Measurements from ENCODE around the gene HSFX4.
"Not testable (repeated sequence)": the region's sequence is repeated elsewhere in the genome, so short reads cannot be mapped to it uniquely, and the experiment has no call there.

HSFX4 gene

DNA sequence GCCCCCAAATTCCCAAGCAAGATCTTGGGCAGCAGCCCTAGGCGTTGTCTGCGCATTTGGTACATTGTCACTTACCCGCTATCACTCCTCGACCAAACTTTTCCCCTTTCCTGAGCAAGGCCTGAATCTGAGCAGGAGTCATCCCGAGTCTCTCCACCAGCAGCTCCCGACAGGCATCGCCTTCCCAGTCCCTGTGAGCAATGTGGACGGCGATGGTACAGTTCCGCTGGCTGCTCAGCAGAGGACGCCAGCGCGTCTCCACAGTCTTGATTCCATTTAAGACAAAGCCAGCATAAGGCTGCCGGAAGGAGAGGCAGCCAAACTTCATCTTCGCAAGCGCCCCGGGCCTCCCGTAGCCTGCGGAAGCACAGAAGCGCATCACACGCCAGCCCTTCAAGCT lies 4.2 kb downstream of the HSFX4 start:
- not testable (repeated sequence) for H3K9ac ChIP-seq (ENCODE audit: insufficient read length, low read depth); H3K9me3 ChIP-seq (ENCODE audit: insufficient read depth, low read length); DNase-seq (ENCODE audit: low read depth, low spot score); H3K4me3 ChIP-seq (ENCODE audit: insufficient read length, low read depth); H3K27me3 ChIP-seq (ENCODE audit: insufficient read depth, insufficient read length); H3K4me1 ChIP-seq (ENCODE audit: insufficient read depth, insufficient read length); H3K36me3 ChIP-seq (ENCODE audit: insufficient read depth, insufficient read length, low read length)

DNA sequence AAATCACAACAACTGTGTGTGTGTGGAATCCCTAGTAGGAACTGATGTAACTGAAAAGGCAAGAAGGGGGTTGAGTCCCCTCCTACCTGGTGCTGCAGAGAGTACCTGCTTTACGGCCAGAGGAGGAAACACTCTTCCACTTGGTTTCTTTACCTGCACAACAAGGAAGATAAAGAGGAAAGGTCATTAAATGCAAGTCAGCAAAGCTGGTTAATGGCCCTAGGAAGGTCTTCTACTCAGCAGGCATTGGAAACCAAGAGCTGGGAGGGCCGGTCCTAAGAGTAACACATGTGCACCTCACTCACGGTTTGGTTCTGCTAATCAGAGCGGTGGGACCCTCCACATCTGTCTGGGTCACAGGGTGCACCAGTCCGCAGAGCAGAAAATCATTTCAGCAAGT lies 8.0 kb downstream of the HSFX4 start:
- H3K4me1 ChIP-seq (ENCODE audit: insufficient read depth, insufficient read length); DNase-seq (ENCODE audit: low read depth, low spot score): not testable (repeated sequence)

DNA sequence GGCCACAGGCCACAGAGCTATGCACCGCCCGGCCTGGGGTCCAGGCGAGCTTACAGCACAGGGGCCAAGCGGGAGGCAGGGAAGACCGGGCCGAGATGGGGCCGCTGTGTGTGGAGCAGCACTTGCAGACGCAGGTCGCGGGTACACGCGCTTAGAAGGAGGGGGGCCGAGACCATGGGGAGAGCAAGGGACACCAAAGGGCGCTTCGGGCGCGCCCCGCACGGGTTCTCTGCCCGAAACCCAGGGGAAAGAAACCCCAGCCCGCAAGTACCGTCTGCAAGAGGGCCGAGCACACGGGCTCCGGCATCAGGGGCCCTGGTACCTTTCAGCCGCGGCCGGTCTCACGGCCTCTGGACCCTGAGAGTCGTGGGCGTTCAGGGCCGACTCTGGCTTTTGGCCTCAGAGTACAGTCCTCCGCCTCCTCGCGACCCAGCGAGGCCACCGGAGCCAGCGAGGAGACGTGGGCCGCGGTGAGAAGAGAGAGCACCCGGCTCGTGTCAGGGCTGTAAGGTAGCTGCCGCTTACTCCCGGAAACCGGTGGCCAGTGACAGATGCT lies 8.6 kb downstream of the HSFX4 start:
- H3K4me1 ChIP-seq (ENCODE audit: insufficient read depth, insufficient read length): no peaks in the 10 kb centered on the region
- peak overlapping the region; percentile 79 for H3K9ac ChIP-seq (ENCODE audit: insufficient read length, low read depth)
- peak overlapping the region; percentile 68 for H3K4me3 ChIP-seq (ENCODE audit: insufficient read length, low read depth)
- H3K36me3 ChIP-seq (ENCODE audit: insufficient read depth, insufficient read length, low read length): peaks cover 3% of the 10 kb centered on the region
- no peak for DNase-seq (ENCODE audit: low read depth, low spot score)
- H3K9me3 ChIP-seq (ENCODE audit: insufficient read depth, low read length): no peaks in the 10 kb centered on the region
- no peaks in the 10 kb centered on the region for H3K27me3 ChIP-seq (ENCODE audit: insufficient read depth, insufficient read length)
- TF ChIP-seq SUZ12 (IDR thresholded peaks at IDR 0.05; ENCODE audit: extremely low read depth, insufficient read depth, insufficient read length) (no peak), ZNF274 (IDR thresholded peaks at IDR 0.05; ENCODE audit: low read depth, low read length) (no peak), YY1 (IDR thresholded peaks at IDR 0.05; ENCODE audit: insufficient read depth, insufficient read length) (no peak)

More for the DNA sequence above, 8.0 kb downstream of the HSFX4 start:
- H3K36me3 ChIP-seq (ENCODE audit: insufficient read depth, insufficient read length, low read length); H3K9me3 ChIP-seq (ENCODE audit: insufficient read depth, low read length); H3K27me3 ChIP-seq (ENCODE audit: insufficient read depth, insufficient read length): not testable (repeated sequence)
- H3K4me3 ChIP-seq (ENCODE audit: insufficient read length, low read depth): peak overlapping the region; percentile 68
- peak overlapping the region; percentile 79 for H3K9ac ChIP-seq (ENCODE audit: insufficient read length, low read depth)

DNA sequence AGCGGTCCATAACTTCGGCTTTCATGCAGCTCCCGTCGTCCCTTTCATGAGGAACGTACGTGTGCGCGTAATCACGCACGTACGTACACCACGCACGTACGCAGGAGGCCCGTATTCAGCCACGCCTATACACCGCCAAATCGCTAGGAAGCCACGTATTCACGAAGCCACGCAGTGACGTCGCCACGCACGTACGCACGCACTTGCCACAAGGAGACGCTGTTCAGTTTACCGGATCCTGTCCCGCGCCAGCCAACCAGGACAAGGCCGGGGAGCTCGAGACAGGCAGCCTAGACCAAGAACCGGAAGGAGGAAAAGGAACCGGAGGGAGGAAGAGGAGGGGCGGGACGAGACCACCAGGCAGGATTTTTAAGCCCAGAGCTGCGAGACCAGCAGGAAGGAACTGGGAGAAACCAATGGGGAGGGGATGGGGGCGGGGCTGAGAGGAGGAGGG lies 9.1 kb downstream of the HSFX4 start, which contains the start of gene EOLA2:
TSS of gene EOLA2 (minus strand) at position 65 of the 454 bp plus-strand sequence. CDS start 4,617 bp downstream, outside the sequence.
- peak; percentile 85 for DNase-seq (ENCODE audit: low read depth, low spot score)
- H3K9me3 ChIP-seq (ENCODE audit: insufficient read depth, low read length): no peaks in the 10 kb centered on the region
- H3K36me3 ChIP-seq (ENCODE audit: insufficient read depth, insufficient read length, low read length): peaks cover 3% of the 10 kb centered on the region
- no peaks in the 10 kb centered on the region for H3K27me3 ChIP-seq (ENCODE audit: insufficient read depth, insufficient read length)
- TF ChIP-seq SUZ12 (IDR thresholded peaks at IDR 0.05; ENCODE audit: extremely low read depth, insufficient read depth, insufficient read length) (no peak), YY1 (IDR thresholded peaks at IDR 0.05; ENCODE audit: insufficient read depth, insufficient read length) (no peak), ZNF274 (IDR thresholded peaks at IDR 0.05; ENCODE audit: low read depth, low read length) (no peak)
- H3K9ac ChIP-seq (ENCODE audit: insufficient read length, low read depth): peak within 1 kb of the TSS; percentile 79
- peak within 1 kb of the TSS; percentile 68 for H3K4me3 ChIP-seq (ENCODE audit: insufficient read length, low read depth)
- no peaks in the 10 kb centered on the region for H3K4me1 ChIP-seq (ENCODE audit: insufficient read depth, insufficient read length)

DNA sequence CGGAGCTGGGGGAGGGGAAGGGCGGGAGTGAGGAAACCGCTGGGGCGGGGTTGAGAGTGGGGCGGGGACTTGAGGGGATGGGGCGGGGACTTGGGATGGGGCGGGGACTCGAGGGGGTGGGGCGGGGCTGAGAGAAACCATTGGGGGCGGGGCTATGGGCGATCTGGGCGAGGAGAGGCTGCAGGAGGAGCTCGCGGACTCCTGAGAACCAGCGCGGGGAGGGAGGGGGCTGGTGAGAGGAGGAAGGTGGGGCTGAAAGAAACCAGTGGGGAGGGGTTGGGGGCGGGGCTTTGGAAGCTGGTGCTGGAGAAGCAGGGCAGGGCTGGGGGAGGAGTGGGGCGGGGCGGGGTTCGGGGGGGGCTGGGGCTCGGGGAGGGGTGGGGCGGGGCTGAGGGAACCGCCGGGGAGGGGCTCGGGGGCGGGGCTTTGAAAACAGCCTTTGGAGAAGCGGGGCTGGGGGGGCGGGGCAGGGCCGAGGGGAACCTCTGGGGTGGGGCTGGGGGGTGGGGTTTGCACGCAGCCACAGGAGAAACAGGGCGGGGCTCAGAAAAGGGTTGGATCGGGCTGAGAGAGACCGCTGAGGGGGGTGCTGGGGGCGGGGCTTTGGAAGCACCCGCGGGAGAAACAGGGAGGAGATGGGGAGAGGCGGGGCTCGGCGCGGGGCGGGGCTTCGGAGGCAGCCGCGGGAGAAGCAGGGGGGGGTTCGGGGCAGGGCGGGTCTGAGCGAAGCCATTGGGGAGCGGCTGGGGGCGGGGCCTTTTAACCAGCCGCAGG lies 9.7 kb downstream of the HSFX4 start:
- no peaks in the 10 kb centered on the region for H3K27me3 ChIP-seq (ENCODE audit: insufficient read depth, insufficient read length)
- no peak overlapping the region for H3K9ac ChIP-seq (ENCODE audit: insufficient read length, low read depth)
- H3K4me3 ChIP-seq (ENCODE audit: insufficient read length, low read depth): no peak overlapping the region

DNA sequence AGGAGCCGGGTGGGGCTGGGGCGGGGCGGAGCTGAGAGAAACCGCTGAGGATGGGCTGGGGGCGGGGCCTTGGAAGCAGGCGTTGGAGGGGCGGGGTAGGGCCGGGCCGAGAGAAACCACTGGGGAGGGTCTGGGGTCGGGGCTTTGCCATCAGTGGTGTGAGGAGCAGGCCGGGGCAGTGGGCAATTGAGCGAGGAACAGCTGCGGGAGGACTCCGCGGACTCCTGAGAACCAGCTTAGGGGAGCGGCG lies 10.2 kb downstream of the HSFX4 start:
- no peak for DNase-seq (ENCODE audit: low read depth, low spot score)
- TF ChIP-seq ZNF274 (IDR thresholded peaks at IDR 0.05; ENCODE audit: low read depth, low read length): no peak
- no peak for TF ChIP-seq SUZ12 (IDR thresholded peaks at IDR 0.05; ENCODE audit: extremely low read depth, insufficient read depth, insufficient read length)
- TF ChIP-seq YY1 (IDR thresholded peaks at IDR 0.05; ENCODE audit: insufficient read depth, insufficient read length): no peak
- H3K9me3 ChIP-seq (ENCODE audit: insufficient read depth, low read length): no peaks in the 10 kb centered on the region
- H3K4me3 ChIP-seq (ENCODE audit: insufficient read length, low read depth): peak overlapping the region; percentile 30
- H3K27me3 ChIP-seq (ENCODE audit: insufficient read depth, insufficient read length): no peaks in the 10 kb centered on the region
- H3K9ac ChIP-seq (ENCODE audit: insufficient read length, low read depth): peak overlapping the region; percentile 64
- no peaks in the 10 kb centered on the region for H3K4me1 ChIP-seq (ENCODE audit: insufficient read depth, insufficient read length)
- peaks cover 4% of the 10 kb centered on the region for H3K36me3 ChIP-seq (ENCODE audit: insufficient read depth, insufficient read length, low read length)

More for the DNA sequence above, 9.7 kb downstream of the HSFX4 start:
- Histone ChIP-seq H3K36me3 (ENCODE audit: insufficient read depth, insufficient read length, low read length) (peaks cover 3% of the 10 kb centered on the region), H3K9me3 (ENCODE audit: insufficient read depth, low read length) (no peaks in the 10 kb centered on the region), H3K4me1 (ENCODE audit: insufficient read depth, insufficient read length) (no peaks in the 10 kb centered on the region)
- peak; percentile 57 for DNase-seq (ENCODE audit: low read depth, low spot score)
- no peak for TF ChIP-seq ZNF274 (IDR thresholded peaks at IDR 0.05; ENCODE audit: low read depth, low read length)
- TF ChIP-seq YY1 (IDR thresholded peaks at IDR 0.05; ENCODE audit: insufficient read depth, insufficient read length): no peak
- no peak for TF ChIP-seq SUZ12 (IDR thresholded peaks at IDR 0.05; ENCODE audit: extremely low read depth, insufficient read depth, insufficient read length)

DNA sequence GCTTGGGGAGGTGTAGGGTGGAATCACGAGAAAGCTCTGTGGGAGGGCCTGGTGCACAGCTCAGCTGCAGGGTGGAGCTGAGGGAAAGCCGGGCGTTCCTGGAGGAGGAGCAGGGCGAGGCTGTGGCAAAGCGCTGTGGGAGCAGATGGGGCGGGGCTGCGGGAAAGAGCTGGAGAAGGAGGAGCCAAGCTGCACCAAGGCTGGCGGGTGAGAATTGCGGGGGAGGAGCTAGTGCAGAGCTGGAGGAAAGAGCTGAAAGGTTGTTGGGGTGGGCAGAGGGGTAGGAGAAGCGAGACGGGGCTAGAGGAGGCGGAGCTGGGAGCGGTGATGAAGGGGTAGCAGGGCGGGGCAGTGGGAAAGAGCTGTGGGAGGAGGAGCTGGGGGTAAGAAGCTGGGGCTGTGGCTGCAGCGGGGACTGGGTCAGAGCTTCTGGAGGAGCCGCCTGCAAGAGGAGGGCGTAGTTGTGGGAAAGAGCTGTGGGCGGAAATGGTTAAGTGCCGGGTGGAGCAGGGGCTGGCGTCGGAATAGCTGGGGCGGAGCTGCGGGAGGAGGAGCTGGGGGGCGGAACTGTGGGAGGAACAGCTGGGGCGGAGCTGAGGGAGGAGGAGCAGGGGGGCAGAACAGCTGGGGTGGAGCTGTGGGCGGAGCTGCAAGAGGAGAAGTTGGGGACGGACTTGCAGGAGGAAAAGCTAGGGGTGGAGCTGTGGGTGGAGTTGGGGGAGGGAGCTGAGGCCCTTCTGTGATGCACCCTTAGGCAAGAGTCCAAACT lies 10.7 kb downstream of the HSFX4 start:
- no peaks in the 10 kb centered on the region for H3K27me3 ChIP-seq (ENCODE audit: insufficient read depth, insufficient read length)
- H3K4me1 ChIP-seq (ENCODE audit: insufficient read depth, insufficient read length): no peaks in the 10 kb centered on the region
- peaks cover 4% of the 10 kb centered on the region for H3K36me3 ChIP-seq (ENCODE audit: insufficient read depth, insufficient read length, low read length)
- TF ChIP-seq SUZ12 (IDR thresholded peaks at IDR 0.05; ENCODE audit: extremely low read depth, insufficient read depth, insufficient read length) (no peak), YY1 (IDR thresholded peaks at IDR 0.05; ENCODE audit: insufficient read depth, insufficient read length) (no peak), ZNF274 (IDR thresholded peaks at IDR 0.05; ENCODE audit: low read depth, low read length) (no peak)
- peak; percentile 88 for DNase-seq (ENCODE audit: low read depth, low spot score)
- H3K9me3 ChIP-seq (ENCODE audit: insufficient read depth, low read length): no peaks in the 10 kb centered on the region
- peak overlapping the region; percentile 64 for H3K9ac ChIP-seq (ENCODE audit: insufficient read length, low read depth)
- peak overlapping the region; percentile 30 for H3K4me3 ChIP-seq (ENCODE audit: insufficient read length, low read depth)

DNA sequence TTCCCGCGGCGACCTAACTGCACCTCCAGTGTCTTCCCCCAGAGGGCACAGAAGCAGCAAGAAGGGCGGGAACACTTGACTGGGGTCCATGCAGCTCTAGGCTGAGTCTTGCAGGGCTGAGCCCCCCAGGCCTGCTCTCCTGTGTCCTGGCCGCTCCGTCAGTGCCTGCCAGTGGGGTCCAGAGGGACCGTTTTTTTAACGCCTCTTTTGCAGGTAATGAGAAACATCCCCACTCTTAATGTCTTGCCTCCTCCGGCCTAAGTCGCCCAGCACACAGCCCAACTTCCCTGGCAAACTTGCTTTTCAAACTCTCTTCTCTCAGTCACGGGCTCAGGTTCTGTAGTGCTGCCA lies 11.3 kb downstream of the HSFX4 start:
- not testable (repeated sequence) for H3K36me3 ChIP-seq (ENCODE audit: insufficient read depth, insufficient read length, low read length); DNase-seq (ENCODE audit: low read depth, low spot score); H3K4me3 ChIP-seq (ENCODE audit: insufficient read length, low read depth); H3K27me3 ChIP-seq (ENCODE audit: insufficient read depth, insufficient read length); H3K9me3 ChIP-seq (ENCODE audit: insufficient read depth, low read length); H3K4me1 ChIP-seq (ENCODE audit: insufficient read depth, insufficient read length); H3K9ac ChIP-seq (ENCODE audit: insufficient read length, low read depth)

DNA sequence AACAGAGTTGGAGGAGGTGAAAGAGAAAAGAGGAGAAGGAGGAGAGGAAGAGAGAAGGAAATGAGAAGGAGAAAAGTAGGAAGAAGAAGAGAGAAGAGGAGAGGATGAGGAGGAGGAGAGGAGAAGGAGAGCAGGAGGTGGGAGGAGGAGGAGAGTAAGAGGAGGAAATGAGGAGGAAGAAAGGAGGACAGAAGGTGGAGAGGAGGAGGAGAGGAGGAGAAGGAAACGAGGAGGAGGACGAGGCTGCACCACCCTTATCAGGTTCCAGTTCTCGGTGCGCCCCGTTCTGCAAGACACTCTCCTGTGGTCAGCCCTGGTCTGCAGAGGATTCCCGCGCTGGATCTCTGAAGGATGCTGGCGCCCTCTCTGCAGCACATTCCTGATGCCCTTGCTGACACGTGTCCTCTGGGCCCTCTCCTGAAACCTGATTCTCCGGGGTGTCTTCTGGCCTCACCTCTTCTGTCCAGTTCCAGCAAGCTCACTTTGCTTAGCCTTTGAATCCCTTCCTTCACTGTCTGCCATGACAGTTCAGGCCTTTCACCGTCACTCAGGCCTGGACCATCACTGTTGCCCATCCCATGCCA lies 15.8 kb downstream of the HSFX4 start:
- not testable (repeated sequence) for H3K4me1 ChIP-seq (ENCODE audit: insufficient read depth, insufficient read length); H3K4me3 ChIP-seq (ENCODE audit: insufficient read length, low read depth); H3K9me3 ChIP-seq (ENCODE audit: insufficient read depth, low read length); H3K9ac ChIP-seq (ENCODE audit: insufficient read length, low read depth); DNase-seq (ENCODE audit: low read depth, low spot score); H3K27me3 ChIP-seq (ENCODE audit: insufficient read depth, insufficient read length); H3K36me3 ChIP-seq (ENCODE audit: insufficient read depth, insufficient read length, low read length)

DNA sequence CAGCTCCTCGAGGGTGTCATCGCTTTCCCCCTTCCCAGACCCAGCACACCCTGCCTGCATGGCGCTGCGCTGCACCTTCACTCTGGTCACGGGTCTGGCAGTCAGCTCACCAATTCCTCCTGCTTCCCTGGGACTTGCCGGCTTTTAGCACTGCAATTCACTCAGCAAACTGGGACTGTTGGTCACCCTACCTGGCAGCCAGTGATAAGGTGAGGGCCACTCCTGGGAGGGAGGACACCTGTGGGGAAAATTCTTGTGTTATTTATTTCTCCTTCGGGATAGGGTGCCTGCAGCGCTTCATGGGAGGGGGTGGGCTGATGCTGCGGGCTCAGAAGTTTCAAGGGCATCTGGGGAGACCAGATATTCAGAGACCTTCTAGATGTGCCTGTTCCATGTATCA lies 16.4 kb downstream of the HSFX4 start:
- not testable (repeated sequence) for H3K9ac ChIP-seq (ENCODE audit: insufficient read length, low read depth); H3K9me3 ChIP-seq (ENCODE audit: insufficient read depth, low read length); H3K27me3 ChIP-seq (ENCODE audit: insufficient read depth, insufficient read length); H3K36me3 ChIP-seq (ENCODE audit: insufficient read depth, insufficient read length, low read length); DNase-seq (ENCODE audit: low read depth, low spot score); H3K4me1 ChIP-seq (ENCODE audit: insufficient read depth, insufficient read length); H3K4me3 ChIP-seq (ENCODE audit: insufficient read length, low read depth)

Data from NT2/D1 (cell line).